GM23248 (cell line): ENCODE results near the gene CNTN1.

ENCODE experiments used
- EZH2 ChIP-seq: fragments of 200-600 bp; sonication (generic); IDR thresholded peaks from 2 replicates; pipeline ENCODE4 v1.6.1; 2018; ENCODE audit warnings: antibody characterized with exemption, mild to moderate bottlenecking; ENCODE audit not compliant: insufficient read depth, poor library complexity, severe bottlenecking
- EZH2phosphoT487 ChIP-seq: fragments of 200-600 bp; sonication (generic); IDR thresholded peaks from 2 replicates; pipeline ENCODE4 v1.6.1; 2018; ENCODE audit warnings: antibody characterized with exemption, moderate library complexity, mild to moderate bottlenecking, low read depth; ENCODE audit not compliant: insufficient read depth

DNA sequence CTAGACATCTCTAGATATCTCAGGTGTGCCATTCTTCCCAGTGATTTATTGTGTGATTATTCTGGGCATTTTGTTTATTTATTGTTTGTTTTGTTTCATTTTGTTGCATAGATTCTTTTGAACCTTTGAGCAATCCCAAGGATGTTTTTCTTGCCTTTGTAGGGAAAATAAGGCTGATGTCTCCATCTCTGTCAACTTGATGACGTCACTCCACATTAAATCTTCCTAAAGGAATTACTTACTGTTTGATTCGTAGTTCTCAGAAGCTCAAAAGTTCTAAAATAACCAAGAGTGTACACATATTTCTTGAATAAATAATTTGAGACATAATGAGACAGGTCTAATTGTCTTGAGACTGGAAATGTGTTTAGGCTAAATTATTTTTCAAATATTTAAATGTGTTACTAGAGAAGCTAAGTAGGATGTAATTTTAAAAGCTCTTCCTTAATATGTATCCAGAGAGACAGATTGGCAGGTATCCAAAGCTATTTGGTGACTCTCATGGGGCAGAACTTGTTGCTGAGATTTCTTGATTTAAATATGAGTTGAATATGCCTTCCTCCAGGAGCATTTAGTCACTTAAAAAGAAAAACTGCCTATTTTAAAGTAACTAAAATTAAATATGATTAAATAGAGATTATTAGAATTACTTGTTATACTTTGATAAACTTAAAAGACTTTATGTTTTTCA lies 128.7 kb downstream of the CNTN1 start:
- no peak for TF ChIP-seq EZH2phosphoT487
- no peak for TF ChIP-seq EZH2
